Measurements from ENCODE around the gene PPIG.
"Not testable (repeated sequence)": the region's sequence is repeated elsewhere in the genome, so short reads cannot be mapped to it uniquely, and the experiment has no call there.

PPIG gene

GRCh38 chr2:169584005-169584877, at the start of gene PPIG:
PPIG (plus strand) TSS chr2:169584351; CDS start chr2:169604042, 19,691 bp downstream.
- DNase-seq = no peak

DNA sequence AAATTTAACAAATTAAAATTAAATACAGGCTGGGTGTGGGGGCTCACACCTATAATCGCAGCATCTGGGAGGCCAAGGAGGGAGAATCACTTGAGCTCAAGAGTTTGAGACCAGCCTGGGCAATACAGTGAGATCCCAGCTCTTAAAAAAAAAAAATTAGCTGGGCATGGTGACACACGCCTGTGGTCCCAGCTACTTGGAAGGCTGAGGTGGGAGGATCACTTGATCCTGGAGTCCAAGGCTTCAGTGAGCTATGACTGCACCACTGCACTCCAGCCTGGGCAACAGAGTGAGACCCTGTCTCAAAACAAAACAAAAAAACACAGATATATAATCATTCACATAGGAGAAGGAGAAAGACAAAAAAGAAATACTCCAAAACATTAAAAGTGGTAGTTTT, 44.7 kb upstream of the PPIG start:
- DNase-seq = not testable (repeated sequence)

- DNase-seq = no peak
Observed at GRCh38 chr2:169540146-169540545, 44.0 kb upstream of the PPIG start.

DNA sequence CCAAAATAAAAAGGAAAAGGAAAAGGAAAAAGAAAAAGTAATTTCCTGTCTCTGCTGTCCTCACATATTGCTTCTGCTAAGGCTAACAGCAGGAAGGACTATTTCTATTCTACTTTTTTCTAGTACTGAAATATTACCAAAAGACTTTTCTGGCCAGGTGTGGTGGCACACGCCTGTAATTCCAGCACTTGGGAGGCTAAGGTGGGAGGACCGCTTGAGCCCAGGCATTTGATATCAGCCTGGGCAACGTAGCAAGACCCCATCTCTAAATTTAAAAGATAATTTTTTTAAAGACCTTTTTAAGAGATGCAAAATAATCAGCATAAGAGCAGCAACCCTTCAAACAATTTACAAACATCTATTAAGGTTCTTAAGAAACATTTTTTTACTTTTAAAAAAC, 41.7 kb upstream of the PPIG start:
- no peak for DNase-seq

- DNase-seq = no peak
Observed at GRCh38 chr2:169546756-169547155, 37.4 kb upstream of the PPIG start.

GRCh38 chr2:169561364-169561763, 22.8 kb upstream of the PPIG start:
- no peak for DNase-seq

DNA sequence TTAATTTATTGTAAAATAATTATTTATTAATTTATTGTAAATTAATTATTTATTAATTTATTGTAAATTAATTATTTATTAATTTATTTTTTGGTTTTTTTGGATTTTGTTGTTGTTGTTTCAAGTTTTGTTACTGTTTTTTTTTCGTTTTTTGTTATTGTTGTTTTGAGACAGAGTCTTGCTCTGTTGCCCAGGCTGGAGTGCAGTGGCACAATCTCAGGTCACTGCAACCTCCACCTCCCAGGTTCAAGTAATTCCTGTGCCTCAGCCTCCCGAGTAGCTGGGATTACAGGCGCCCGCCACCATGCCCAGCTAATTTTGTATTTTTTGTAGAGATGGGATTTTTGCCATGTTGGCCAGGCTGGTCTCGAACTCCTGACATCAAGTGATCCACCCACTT, 22.1 kb upstream of the PPIG start:
- not testable (repeated sequence) for DNase-seq

GRCh38 chr2:169562519-169562918, 21.6 kb upstream of the PPIG start:
- no peak for DNase-seq

DNA sequence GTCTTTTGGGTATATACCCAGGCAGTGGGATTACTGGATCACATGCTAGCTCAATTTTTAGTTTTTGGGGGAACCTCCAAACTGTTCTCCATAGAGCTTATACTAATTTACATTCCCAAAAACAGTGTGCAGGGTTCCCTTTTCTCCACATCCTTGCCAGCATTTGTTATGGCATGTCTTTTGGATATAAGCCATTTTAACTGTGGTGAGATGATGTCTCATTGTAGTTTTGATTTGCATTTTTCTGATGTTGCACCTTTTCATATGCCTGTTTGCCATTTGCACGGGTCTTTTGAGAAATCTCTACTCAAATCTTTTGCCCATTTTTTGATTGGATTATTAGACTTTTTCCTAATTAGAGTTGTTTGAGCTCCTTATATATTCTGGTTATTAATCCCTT, 18.5 kb upstream of the PPIG start:
- no peak for DNase-seq

DNA sequence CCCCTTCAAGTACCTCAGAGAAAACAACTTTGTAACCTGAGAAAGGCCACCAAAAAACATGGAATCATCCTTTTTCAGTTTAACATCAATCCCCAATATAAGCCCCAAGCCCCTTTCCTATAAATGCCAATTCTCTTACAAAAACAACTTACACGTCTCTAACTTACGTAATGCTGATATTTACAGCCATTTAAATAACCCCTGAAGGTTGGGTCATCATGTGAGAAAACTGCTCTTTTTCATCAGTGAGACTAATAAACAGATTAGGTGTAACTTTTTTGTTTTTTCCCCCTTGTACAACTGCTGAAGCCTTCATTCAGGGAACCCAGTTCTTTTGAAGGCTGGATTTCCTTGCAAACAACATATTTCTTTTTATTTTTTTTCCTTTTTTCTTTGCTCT, 14.2 kb upstream of the PPIG start:
- DNase-seq = no peak

DNA sequence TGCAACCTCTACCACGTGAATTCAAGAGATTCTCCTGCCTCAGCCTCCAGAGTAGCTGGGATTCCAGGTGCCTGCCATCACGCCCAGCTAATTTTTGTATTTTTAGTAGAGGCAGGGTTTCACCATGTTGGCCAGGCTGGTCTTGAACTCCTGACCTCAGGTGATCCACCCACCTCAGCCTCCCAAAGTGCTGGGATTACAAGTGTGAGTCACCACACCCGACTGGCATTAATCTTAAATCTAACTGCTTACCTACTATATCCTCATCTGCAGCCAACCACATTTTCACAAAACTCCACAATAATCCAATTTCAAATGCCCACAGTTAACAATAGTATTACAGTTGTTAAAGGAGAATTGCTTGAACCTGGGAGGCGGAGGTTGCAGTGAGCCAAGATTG, 13.4 kb upstream of the PPIG start:
- not testable (repeated sequence) for DNase-seq

GRCh38 chr2:169571571-169571970, 12.6 kb upstream of the PPIG start:
- no peak for DNase-seq

- DNase-seq = no peak
Observed at GRCh38 chr2:169572189-169572588, 12.0 kb upstream of the PPIG start.

DNA sequence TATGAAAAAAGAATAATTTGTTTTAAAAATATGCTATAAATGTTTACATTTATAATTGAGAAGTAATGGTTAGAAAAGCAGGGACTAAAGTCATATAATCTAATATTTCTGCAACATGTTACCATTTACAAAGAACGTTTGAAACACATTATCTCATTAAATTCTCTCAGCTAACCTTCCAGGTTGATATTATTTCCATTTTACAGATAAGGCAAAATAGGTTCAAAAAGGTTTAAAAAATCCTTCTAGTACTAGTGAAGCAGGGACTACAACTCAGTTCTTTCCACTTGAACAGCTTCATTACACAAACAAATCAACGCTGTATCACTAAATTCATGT, 11.4 kb upstream of the PPIG start:
- no peak for DNase-seq

DNA sequence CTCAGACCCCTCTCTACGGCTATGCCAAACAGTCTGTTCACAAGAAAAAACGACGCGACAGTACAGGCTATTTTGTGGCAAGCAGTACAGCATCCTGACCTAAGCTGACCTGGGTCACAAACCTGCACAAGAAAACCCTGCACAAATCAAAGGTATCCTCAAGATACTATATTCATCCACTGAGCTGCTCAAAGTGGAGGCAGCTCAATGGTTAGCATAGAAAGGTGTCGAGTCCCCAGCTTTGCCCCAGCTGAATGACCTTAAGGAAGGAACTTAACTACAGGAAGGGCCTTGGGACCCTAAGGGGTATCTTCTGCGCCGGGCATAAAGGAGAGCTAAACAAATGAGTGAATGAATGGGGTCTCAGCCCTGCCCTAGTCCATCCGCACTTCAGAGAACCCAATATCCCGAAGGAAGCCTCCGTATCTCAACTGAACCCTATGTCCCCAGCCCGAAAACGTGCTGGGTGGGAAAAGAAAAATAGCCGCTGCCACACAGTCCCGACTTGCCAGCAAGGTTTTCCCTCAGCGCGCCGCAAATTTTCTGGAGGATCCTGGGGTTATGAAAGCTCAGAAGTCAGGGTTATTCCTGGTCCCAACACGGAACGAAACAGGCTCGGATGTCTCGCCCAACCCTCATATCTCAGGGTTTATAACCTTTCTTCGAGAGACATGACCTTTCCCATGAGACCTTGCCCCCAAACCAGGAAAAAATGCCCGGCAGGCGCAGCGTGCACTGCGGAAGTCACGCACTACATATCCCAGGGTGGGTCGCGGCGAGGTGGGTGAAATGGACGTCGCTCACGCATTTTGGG, 10.8 kb upstream of the PPIG start, which contains the start of gene FASTKD1:
Gene FASTKD1 (minus strand): TSS at position 706 of the 814 bp plus-strand sequence. CDS start 1,836 bp downstream, outside the sequence.
- DNase-seq = no peak

GRCh38 chr2:169573974-169574299, 10.2 kb upstream of the PPIG start:
- DNase-seq = no peak

GRCh38 chr2:169574539-169574938, 9.6 kb upstream of the PPIG start:
- DNase-seq = not testable (repeated sequence)

DNA sequence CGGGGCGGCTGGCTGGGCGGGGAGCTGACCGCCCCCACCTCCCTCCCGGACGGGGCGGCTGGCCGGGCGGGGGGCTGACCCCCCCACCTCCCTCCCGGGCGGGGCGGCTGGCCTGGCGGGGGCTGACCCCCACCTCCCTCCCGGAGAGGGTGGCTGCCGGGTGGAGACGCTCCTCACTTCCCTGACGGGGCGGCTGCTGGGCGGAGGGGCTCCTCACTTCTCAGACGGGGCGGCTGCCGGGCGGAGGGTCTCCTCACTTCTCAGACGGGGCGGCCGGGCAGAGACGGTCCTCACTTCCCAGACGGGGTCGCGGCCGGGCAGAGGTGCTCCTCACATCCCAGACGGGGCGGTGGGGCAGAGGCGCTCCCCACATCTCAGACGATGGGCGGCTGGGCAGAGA, 8.9 kb upstream of the PPIG start:
- DNase-seq = not testable (repeated sequence)

DNA sequence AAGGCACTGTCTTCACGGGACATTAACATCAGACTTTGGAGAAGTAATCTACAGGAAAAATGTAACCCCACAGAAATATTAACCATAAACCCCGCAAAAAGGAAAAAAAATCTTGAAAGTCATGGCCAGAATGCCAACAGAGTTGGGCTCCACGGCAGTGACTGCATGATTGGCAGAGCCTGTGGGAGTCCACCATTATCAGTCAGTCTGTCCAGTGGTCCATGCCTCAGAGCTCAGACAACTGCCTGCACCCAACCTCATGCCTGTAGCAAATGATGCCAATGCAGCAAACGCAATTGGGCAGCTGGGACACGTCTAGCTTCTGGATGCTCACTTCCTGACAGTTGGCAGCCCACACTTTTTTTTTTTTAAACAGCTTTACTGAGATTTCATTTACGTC, 5.1 kb upstream of the PPIG start:
- DNase-seq = no peak

- DNase-seq = not testable (repeated sequence)
Observed at GRCh38 chr2:169582552-169583266, 1.4 kb upstream of the PPIG start.

DNA sequence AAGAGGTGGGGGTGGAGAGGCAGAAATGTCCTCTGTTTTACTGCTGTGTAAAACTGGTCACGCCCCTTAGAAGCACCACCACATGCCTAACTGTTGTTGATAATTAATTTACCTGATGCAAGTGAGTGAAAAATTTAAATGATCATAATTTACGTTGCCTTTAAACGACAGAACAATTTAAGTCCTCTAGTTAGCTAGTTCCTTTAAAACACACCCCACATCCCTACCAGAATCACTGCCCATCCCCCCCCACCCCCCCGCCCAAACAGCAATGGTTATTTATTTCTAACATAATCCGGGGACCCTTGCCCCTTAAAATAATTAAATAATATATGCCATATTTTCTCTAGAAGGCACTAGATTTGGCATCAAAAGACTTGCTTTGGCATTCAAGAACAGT, 633 bp upstream of the PPIG start:
- no peak for DNase-seq

DNA sequence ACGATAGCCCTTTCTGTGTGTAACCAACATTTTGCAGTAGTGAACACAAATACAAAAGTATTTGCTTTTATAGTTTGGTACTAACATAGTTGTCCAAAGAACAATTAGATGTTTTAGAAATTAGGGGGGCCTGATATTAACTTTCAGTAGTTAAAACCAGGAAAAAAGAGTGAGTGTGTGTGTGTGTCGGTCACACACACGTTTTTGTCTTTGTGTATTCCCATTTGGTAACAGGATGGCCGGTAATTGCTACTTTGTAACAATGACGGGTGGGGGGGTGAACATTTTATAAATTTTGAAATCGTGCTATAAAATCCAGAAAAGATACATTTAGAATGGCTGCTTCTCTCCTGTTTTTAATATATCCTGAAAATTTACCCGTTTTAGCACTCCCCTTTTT, 1.5 kb downstream of the PPIG start:
- no peak for DNase-seq

- DNase-seq = no peak
Observed at GRCh38 chr2:169590804-169591203, 6.7 kb downstream of the PPIG start.

Data from cortex of kidney (tissue), 1 donor.